Measurements from ENCODE around the gene GATA2. TPM values are rescaled to one million over a fixed set of nuclear protein-coding genes. Genes with fewer than 3 reads are reported as not detected.

Gene GATA2
- total and polyA plus RNA-seq, 2 donors (not counting 1 experiment from before 2014, with no cell fraction given): 0.83 to 3.2 TPM

GRCh38 chr3:128470134-128470899 is 22.7 kb downstream of the GATA2 start:
- Histone ChIP-seq H3K27ac (ENCODE audit: insufficient read depth, low read length) (no peak overlapping the region), H3K9me3 (ENCODE audit: control insufficient read depth, insufficient read depth, low read depth, low read length) (no peaks in the 10 kb centered on the region), H4K20me1 (ENCODE audit: control insufficient read depth, extremely low read depth, insufficient read depth, low read length) (no peaks in the 10 kb centered on the region), H3K9ac (ENCODE audit: insufficient read depth, low read length) (no peak overlapping the region), H3K4me3 (replicated peaks in 1 of 4; ENCODE audit: control extremely low read depth in 1 of 4, insufficient read depth in 1 of 4, low read depth in 3 of 4, low read length in 4 of 4) (no peak overlapping the region), H2AFZ (ENCODE audit: low read length) (no peak overlapping the region), H3K4me2 (ENCODE audit: extremely low read depth, insufficient read depth, low read length) (no peak overlapping the region), H3K4me1 (ENCODE audit: control insufficient read depth, extremely low read depth, insufficient read depth, low read length) (no peaks in the 10 kb centered on the region), H3K79me2 (ENCODE audit: control insufficient read depth, insufficient read depth, low read length) (no peaks in the 10 kb centered on the region), H3K27me3 (ENCODE audit: control insufficient read depth, insufficient read depth, low read length) (peaks cover 37% of the 10 kb centered on the region), H3K36me3 (ENCODE audit: control insufficient read depth, insufficient read depth, low read length) (no peaks in the 10 kb centered on the region)
- no peak for TF ChIP-seq EZH2 (IDR thresholded peaks at IDR 0.05; ENCODE audit: low read length, missing control alignments)
- TF ChIP-seq, protein P1, sequence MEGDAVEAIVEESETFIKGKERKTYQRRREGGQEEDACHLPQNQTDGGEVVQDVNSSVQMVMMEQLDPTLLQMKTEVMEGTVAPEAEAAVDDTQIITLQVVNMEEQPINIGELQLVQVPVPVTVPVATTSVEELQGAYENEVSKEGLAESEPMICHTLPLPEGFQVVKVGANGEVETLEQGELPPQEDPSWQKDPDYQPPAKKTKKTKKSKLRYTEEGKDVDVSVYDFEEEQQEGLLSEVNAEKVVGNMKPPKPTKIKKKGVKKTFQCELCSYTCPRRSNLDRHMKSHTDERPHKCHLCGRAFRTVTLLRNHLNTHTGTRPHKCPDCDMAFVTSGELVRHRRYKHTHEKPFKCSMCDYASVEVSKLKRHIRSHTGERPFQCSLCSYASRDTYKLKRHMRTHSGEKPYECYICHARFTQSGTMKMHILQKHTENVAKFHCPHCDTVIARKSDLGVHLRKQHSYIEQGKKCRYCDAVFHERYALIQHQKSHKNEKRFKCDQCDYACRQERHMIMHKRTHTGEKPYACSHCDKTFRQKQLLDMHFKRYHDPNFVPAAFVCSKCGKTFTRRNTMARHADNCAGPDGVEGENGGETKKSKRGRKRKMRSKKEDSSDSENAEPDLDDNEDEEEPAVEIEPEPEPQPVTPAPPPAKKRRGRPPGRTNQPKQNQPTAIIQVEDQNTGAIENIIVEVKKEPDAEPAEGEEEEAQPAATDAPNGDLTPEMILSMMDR (conservative IDR thresholded peaks at IDR 0.05 in 1 of 2, IDR thresholded peaks at IDR 0.05 in 1 of 2; ENCODE audit: low read depth in 1 of 2, low read length in 2 of 2): no peak
- DNase-seq (ENCODE audit: low read depth in 2 of 2): no peak

DNA sequence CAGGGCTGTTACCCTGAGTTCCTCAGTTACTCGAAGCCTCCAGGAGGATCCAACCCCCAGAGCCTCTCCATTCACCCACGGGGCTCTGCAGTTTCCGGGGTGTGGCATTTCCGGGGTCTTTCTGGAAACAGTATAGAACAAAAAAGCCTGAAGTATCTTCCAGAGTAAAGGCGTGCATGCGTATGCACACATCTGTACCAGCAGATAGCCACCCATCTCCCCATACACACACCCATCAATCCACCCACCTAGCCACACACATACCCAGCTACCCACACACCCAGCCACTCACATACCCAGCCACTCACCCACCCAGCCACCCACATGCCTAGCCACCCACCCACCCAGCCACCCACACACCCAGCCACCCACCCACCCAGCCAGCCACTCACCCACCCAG is 23.4 kb downstream of the GATA2 start:
- Histone ChIP-seq H4K20me1 (ENCODE audit: control insufficient read depth, extremely low read depth, insufficient read depth, low read length) (no peaks in the 10 kb centered on the region), H3K27me3 (ENCODE audit: control insufficient read depth, insufficient read depth, low read length) (peaks cover 35% of the 10 kb centered on the region), H3K9ac (ENCODE audit: insufficient read depth, low read length) (no peak overlapping the region), H2AFZ (ENCODE audit: low read length) (no peak overlapping the region), H3K9me3 (ENCODE audit: control insufficient read depth, insufficient read depth, low read depth, low read length) (no peaks in the 10 kb centered on the region), H3K36me3 (ENCODE audit: control insufficient read depth, insufficient read depth, low read length) (no peaks in the 10 kb centered on the region), H3K4me2 (ENCODE audit: extremely low read depth, insufficient read depth, low read length) (no peak overlapping the region), H3K4me1 (ENCODE audit: control insufficient read depth, extremely low read depth, insufficient read depth, low read length) (no peaks in the 10 kb centered on the region), H3K79me2 (ENCODE audit: control insufficient read depth, insufficient read depth, low read length) (no peaks in the 10 kb centered on the region), H3K27ac (ENCODE audit: insufficient read depth, low read length) (no peak overlapping the region), H3K4me3 (replicated peaks in 1 of 4; ENCODE audit: control extremely low read depth in 1 of 4, insufficient read depth in 1 of 4, low read depth in 3 of 4, low read length in 4 of 4) (no peak overlapping the region)
- DNase-seq (ENCODE audit: low read depth in 2 of 2): no peak
- TF ChIP-seq EZH2 (IDR thresholded peaks at IDR 0.05; ENCODE audit: low read length, missing control alignments): no peak
- TF ChIP-seq, protein P1 (conservative IDR thresholded peaks at IDR 0.05 in 1 of 2, IDR thresholded peaks at IDR 0.05 in 1 of 2; ENCODE audit: low read depth in 1 of 2, low read length in 2 of 2): no peak

DNA sequence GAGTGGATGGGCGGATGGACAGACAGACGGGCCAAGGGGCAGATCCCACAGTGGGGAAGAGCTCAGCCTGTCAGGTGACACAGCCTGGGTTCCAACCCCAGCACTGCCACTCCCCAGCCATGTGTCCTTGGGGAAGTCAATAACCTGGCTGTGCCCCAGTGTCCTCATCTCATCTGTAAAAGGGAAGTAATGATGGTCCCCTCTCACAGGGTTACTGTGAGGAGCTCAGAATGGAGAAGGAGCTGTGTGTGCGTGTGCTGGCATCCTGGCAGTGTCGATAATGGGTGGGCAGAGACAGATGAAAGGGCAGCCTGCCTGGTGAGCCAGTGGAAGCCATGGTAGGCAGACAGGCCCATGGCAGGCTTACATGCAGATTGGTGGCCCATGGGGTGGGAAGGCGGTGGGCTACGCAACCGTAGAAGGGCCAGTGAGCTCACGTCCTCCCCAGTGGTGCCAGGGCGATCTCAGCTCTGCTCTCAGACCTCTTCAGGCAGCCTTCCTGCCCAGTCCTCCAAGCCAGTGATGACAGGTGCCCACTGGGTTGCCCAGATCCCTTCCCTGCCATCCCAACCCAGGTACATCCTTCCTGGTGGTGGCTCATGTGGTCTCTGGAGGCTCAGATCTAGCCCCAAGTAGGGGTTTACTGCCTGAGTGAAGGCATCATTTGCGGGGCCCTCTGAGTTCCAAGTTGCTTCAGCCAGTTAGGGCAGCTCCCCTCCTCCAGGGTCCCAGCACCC is 24.0 kb downstream of the GATA2 start:
- Histone ChIP-seq H3K27ac (ENCODE audit: insufficient read depth, low read length) (no peak overlapping the region), H3K79me2 (ENCODE audit: control insufficient read depth, insufficient read depth, low read length) (no peaks in the 10 kb centered on the region), H3K27me3 (ENCODE audit: control insufficient read depth, insufficient read depth, low read length) (peaks cover 30% of the 10 kb centered on the region), H3K4me3 (replicated peaks in 1 of 4; ENCODE audit: control extremely low read depth in 1 of 4, insufficient read depth in 1 of 4, low read depth in 3 of 4, low read length in 4 of 4) (no peak overlapping the region), H3K9ac (ENCODE audit: insufficient read depth, low read length) (no peak overlapping the region), H3K9me3 (ENCODE audit: control insufficient read depth, insufficient read depth, low read depth, low read length) (no peaks in the 10 kb centered on the region), H4K20me1 (ENCODE audit: control insufficient read depth, extremely low read depth, insufficient read depth, low read length) (no peaks in the 10 kb centered on the region), H3K4me1 (ENCODE audit: control insufficient read depth, extremely low read depth, insufficient read depth, low read length) (no peaks in the 10 kb centered on the region), H3K4me2 (ENCODE audit: extremely low read depth, insufficient read depth, low read length) (no peak overlapping the region), H3K36me3 (ENCODE audit: control insufficient read depth, insufficient read depth, low read length) (no peaks in the 10 kb centered on the region), H2AFZ (ENCODE audit: low read length) (no peak overlapping the region)
- TF ChIP-seq EZH2 (IDR thresholded peaks at IDR 0.05; ENCODE audit: low read length, missing control alignments): no peak
- TF ChIP-seq, protein P1 (conservative IDR thresholded peaks at IDR 0.05 in 1 of 2, IDR thresholded peaks at IDR 0.05 in 1 of 2; ENCODE audit: low read depth in 1 of 2, low read length in 2 of 2): no peak
- no peak for DNase-seq (ENCODE audit: low read depth in 2 of 2)

Measured in fibroblast of lung (primary cell).